NCI-H1105 treated with DMSO at 0.1 percent for 48 hours (cell line): ENCODE results near the gene MAMDC2.

Experiments
- DNase-seq: peaks from one replicate; lab custom pipeline; 2025; lab: John Stamatoyannopoulos, UW

The MAMDC2 gene

GRCh38 chr9:70260606-70261005, 217.0 kb downstream of the MAMDC2 start:
- DNase-seq: no peak

GRCh38 chr9:70261131-70261870, 217.7 kb downstream of the MAMDC2 start:
- DNase-seq: no peak

DNA sequence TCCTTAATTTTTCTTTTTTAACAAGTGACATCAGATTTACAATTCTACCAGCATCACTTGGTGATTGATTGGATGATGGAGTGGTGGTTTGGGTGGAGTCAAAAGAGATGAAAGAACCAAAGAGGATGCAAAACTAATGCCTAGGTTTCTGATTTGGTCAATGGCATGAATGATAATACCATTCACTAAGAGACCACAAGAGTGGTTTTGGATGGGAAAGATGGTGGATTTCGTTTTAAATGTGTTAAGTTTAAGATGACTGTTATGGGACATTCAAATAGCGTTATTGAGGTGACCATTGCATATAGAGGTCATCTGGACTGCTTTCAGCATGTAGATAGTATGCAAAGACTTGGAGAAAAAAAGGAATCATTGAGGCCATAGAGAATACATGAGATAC, 218.7 kb downstream of the MAMDC2 start:
- no peak for DNase-seq

DNA sequence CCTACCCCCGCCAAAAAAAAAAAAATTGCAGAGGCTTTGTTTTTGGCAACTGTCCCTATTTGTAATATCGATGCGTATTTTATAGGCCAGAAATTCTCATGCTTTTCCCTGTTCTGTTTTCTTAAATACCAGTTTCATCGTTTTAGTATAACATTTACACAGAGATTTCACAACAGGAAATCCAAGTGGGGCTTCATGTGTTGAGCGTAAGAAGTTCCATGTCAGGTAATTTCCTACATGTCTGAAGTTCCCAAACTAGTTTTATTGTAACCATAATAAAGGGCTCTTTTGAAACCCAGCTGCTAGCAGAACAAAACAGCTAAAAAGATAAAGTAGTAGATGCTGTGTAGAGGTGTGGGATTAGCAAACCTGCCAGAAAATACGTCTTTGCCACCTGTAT, 219.3 kb downstream of the MAMDC2 start:
- DNase-seq: no peak

DNA sequence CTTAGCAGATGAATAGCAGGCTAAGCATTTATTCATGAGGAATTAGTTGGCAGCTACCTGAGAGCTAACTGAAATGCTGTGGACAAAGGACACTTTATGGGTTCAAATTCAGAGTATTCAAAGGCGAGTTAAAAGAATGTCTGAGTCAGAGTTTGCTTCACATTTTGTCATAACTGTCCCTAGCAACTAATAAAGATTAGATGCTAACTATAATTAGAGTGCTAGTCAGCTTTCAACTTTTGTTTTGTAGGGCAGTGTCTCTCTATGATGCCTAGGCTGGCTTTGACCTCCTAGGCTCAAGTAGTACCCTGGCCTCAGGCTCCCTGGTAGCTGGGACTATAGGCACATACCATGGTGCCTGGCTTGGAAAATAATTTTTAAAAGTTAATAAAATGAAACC, 219.8 kb downstream of the MAMDC2 start:
- no peak for DNase-seq
